Adrenal gland (tissue), 12 donors: ENCODE data around the gene COL4A5. TPM values are rescaled to one million over a fixed set of nuclear protein-coding genes. Genes with fewer than 3 reads are reported as not detected.

Experiments used
- DNase-seq, 7 donors: peaks; one replicate each; pipeline ENCODE4 v3.0.0-alpha.2; 2019 to 2020
- H3K27ac ChIP-seq, 5 donors: fragments of 200-600 bp; sonication (generic) in 4 of 5; 1 replicate in 3 of 5; 2 replicates in 2 of 5; pipeline versions ENCODE4 v1.5.1 to v1.8.0; 2016 to 2020; ENCODE audit warnings: mild to moderate bottlenecking in 1 of 5
- H3K27me3 ChIP-seq: fragments of 200-600 bp; 2 replicates; pipeline ENCODE4 v1.8.0; 2021
- H3K36me3 ChIP-seq, 2 donors: fragments of 200-600 bp; replicated peaks in 1 of 2; 1 replicate in 1 of 2; 2 replicates in 1 of 2; pipeline versions ENCODE4 v1.5.1 to v1.8.0; 2018 to 2022
- H3K4me1 ChIP-seq, 2 donors: fragments of 200-600 bp; replicated peaks in 1 of 2; 1 replicate in 1 of 2; 2 replicates in 1 of 2; pipeline versions ENCODE4 v1.5.1 to v1.8.0; 2018 to 2021
- H3K4me3 ChIP-seq, 4 donors: fragments of 200-600 bp; sonication (generic) in 3 of 4; one replicate each; pipeline ENCODE4 v1.5.1; 2016 to 2018
- H3K9me3 ChIP-seq, 3 donors: fragments of 200-600 bp; sonication (generic) in 1 of 3; replicated peaks in 1 of 3; 1 replicate in 2 of 3; 2 replicates in 1 of 3; pipeline versions ENCODE4 v1.5.1 to v1.8.0; 2016 to 2021
- POLR2A ChIP-seq, 2 donors: fragments of 450-650 bp; IDR thresholded peaks; one replicate each; pipeline ENCODE4 v1.6.1; 2017; ENCODE audit warnings: antibody characterized with exemption in 2 of 2, mild to moderate bottlenecking in 2 of 2, moderate library complexity in 1 of 2
- WGBS, 4 donors: extraction: QIAGEN DNeasy Blood & Tissue Kit in 2 of 4; methylation state at CpG; one replicate each; pipeline versions ENCODE4 v1.1.5 to v1.1.7; 2013 to 2017; 5-methylcytosine and 5-hydroxymethylcytosine counted together
- intact Hi-C, 2 donors: fragments of 100-400 bp; cut with DNase I; formaldehyde crosslinking; loops; one replicate each; pipeline versions ENCODE4 v1.14.1 to v1.15.0; 2022 to 2023
- polyA plus RNA-seq, 3 donors: library from polyadenylated mRNA; stranded (reverse); fragments of 200-250 nt in 2 of 3; fragments of 350-450 nt in 1 of 3; fragmentation: Illumina TruSeq in 1 of 3; extraction: RNeasy Lipid Tissue Mini Kit (QIAGEN cat#74804) in 1 of 3; gene quantifications; one replicate each; pipeline ENCODE4 v1.2.3, GENCODE V29; 2013 to 2014
- total RNA-seq, 9 donors: library from RNA; depleted of rRNA in 4 of 9; stranded (reverse); fragments of >200 nt in 4 of 9; fragments of 120-200 nt in 1 of 9; fragmentation: NEBNext Ultra II Directional in 1 of 9; extraction: Animal tissue kit (Norgen Biotek cat#: 25700) in 1 of 9; gene quantifications; one replicate each; pipeline versions ENCODE4 v1.1.0 to v1.2.4, GENCODE V29; 2013 to 2023
- TF ChIP-seq, protein P1 (sequence below), 6 experiments: fragments of 450-650 bp in 4 of 6; fragments of 200-600 bp in 2 of 6; sonication (generic) in 1 of 6; IDR thresholded peaks; 1 replicate in 5 of 6; 2 replicates in 1 of 6; pipeline versions ENCODE4 v1.5.1 to v1.8.0; 2016 to 2021; ENCODE audit warnings: antibody characterized with exemption in 6 of 6, mild to moderate bottlenecking in 2 of 6, moderate library complexity in 1 of 6
- donor health status: healthy with polysubstance abuse.
- donor health status: Bipolar disorder and iron deficiency.
- donor health status: DM: yes; HTN: yes; CAD: no.
- donor health status: DM: no; HTN: no; CAD: no.
- donor health status: DM: no; HTN: no; CAD: no.
- donor health status: DM: yes; HTN: yes; CAD: no.

The COL4A5 gene
- total and polyA plus RNA-seq, 12 donors, result 4.0 to 25.2 (median 12.6) TPM

DNA sequence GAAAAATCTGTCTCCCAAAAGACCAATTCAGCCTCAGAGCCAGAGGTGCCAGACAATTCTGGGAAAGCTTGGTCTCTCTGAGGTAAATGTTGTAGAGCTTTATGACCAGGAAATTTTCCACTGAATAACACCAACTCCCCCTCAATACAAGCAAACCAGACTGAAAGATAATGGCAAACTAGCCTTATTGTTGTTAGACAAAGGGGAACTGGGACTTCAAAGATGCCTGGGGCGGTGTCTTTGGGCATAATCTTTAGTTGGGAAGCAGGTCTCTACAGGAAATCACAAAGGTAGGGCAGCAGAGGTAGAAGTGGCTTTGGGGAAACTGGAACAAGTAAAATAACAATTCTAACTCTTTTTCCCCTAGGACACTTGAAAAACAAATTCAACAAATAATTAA, 13.4 kb upstream of the COL4A5 start:
- no peak for DNase-seq
- WGBS, 4 donors, result 40 to 81% (median 56%) methylated on average over 1 of the region's 1 CpG
- no peaks in the 10 kb centered on the region for H3K9me3 ChIP-seq
- H3K27me3 ChIP-seq, result peaks cover 9% of the 10 kb centered on the region
- no peak overlapping the region for H3K4me3 ChIP-seq
- TF ChIP-seq, protein P1, sequence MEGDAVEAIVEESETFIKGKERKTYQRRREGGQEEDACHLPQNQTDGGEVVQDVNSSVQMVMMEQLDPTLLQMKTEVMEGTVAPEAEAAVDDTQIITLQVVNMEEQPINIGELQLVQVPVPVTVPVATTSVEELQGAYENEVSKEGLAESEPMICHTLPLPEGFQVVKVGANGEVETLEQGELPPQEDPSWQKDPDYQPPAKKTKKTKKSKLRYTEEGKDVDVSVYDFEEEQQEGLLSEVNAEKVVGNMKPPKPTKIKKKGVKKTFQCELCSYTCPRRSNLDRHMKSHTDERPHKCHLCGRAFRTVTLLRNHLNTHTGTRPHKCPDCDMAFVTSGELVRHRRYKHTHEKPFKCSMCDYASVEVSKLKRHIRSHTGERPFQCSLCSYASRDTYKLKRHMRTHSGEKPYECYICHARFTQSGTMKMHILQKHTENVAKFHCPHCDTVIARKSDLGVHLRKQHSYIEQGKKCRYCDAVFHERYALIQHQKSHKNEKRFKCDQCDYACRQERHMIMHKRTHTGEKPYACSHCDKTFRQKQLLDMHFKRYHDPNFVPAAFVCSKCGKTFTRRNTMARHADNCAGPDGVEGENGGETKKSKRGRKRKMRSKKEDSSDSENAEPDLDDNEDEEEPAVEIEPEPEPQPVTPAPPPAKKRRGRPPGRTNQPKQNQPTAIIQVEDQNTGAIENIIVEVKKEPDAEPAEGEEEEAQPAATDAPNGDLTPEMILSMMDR (IDR thresholded peaks at IDR 0.05), result no peak
- TF ChIP-seq POLR2A (IDR thresholded peaks at IDR 0.05), result no peak
- intact Hi-C loops, result no loop called here
- no peaks in the 10 kb centered on the region for H3K36me3 ChIP-seq
- no peaks in the 10 kb centered on the region for H3K4me1 ChIP-seq
- H3K27ac ChIP-seq, result no peak overlapping the region

DNA sequence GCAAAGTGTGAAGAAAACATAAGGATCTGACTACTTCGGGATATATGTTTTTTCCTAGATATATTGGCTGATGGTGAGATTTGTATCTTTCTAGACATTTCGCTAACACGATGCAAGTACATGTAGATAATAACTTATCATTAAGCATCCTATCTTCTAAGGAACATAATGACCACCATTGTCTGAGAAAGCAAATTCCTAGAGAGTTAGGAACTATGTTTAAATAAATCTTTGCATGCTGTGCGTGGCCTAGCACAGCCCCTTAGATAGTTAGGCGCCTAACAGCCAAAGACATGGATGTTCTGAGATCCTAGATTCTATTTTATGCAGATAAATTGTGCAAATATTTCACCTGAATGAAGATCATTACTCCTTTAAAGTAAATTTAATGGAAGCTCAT, 4.4 kb upstream of the COL4A5 start:
- no peak for DNase-seq
- Histone ChIP-seq H3K4me1 (no peaks in the 10 kb centered on the region), H3K36me3 (no peaks in the 10 kb centered on the region), H3K9me3 (no peaks in the 10 kb centered on the region), H3K27me3 (peaks cover 30% of the 10 kb centered on the region), H3K4me3 (no peak overlapping the region), H3K27ac (no peak overlapping the region)
- 64 to 92% (median 78%) methylated on average over 5 of the region's 5 CpGs for WGBS, 4 donors
- TF ChIP-seq, protein P1 (IDR thresholded peaks at IDR 0.05), result no peak
- no peak for TF ChIP-seq POLR2A (IDR thresholded peaks at IDR 0.05)
- intact Hi-C loops, result no loop called here

DNA sequence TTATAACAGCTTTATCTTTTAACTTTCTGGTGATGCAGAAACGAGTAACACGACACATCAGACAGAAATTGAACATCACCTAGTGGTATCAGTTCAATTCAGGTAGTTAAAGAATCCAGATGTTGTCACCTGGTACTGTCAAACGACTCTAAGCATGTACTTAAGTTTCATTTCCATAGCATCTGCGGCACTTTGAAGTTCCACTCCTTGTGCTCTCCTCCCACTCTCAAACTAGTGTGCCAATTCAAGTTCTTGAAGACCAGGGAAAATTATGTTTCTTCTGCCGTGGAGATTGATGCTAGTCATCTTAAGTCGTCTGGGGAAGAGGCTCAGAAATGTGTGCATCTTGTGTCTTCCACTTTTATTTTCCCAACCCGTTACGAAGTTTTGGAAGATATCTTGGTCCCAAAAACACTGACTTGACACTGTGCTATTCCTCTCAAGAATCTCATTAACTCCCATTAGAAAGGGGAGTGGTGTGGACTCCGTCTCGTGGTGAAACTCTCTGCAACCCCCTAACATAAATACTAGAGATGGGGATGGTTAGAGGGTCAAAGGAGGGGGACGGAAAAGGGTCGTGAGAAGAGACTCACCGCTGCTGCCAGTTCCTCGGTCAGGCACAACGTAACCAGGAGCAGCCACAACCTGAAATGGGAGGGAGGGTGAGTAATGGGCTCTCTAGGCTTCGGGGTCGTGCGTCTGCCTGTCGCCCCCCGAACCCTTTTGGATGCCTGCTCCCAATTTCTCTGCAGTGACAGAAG, 2.1 kb upstream of the COL4A5 start:
- Histone ChIP-seq H3K4me3 (peak overlapping the region in 1 of 4 donors; percentile 50), H3K27ac (no peak overlapping the region), H3K27me3 (peaks cover 34% of the 10 kb centered on the region), H3K36me3 (no peaks in the 10 kb centered on the region), H3K4me1 (no peaks in the 10 kb centered on the region), H3K9me3 (no peaks in the 10 kb centered on the region)
- TF ChIP-seq, protein P1 (IDR thresholded peaks at IDR 0.05), result no peak
- DNase-seq, result no peak
- intact Hi-C loops, result no loop called here
- WGBS, 4 donors, result 21 to 33% (median 29%) methylated on average over 15 to 20 of the region's 20 CpGs

DNA sequence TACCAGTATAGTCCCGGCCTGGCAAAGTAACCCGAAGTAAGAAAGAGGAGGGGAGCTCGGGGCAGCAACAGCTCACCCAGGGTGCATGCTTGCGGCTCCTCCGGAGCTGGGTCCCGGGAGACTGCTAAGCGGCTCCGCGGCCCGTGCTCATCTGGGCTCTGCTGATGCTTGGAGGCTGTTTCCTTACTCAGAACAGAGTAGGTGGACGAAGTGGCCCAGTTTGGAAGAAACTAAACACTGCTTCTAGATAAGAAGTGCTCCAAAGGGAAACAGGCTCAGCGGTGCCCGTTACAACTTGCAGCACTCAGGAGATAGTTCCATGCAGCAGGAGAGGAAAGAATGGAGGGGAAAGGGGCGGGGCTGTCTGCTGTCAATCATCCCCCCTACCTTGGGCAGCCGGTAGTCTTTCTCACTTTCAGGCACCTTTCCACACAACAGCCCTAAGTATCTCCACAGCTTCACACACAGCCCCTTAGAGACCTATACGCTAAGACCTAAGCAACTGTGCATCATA, 1.5 kb upstream of the COL4A5 start, which contains the start of gene COL4A6:
Gene COL4A6, minus strand, starts transcription at position 313 of the 514 bp plus-strand sequence. Its CDS starts 226 bp downstream, at position 87.
- Histone ChIP-seq H3K4me1 (no peaks in the 10 kb centered on the region), H3K27me3 (peaks cover 31% of the 10 kb centered on the region), H3K27ac (no peak within 1 kb of the TSS), H3K36me3 (no peaks in the 10 kb centered on the region), H3K4me3 (peak within 1 kb of the TSS in 1 of 4 donors; percentile 50), H3K9me3 (no peaks in the 10 kb centered on the region)
- peak in 2 of 7 donors; percentile 1 to 7 for DNase-seq
- intact Hi-C loops, result no loop called here
- WGBS, 4 donors, result 12 to 67% (median 24%) methylated on average over 1 to 16 of the region's 16 CpGs
- TF ChIP-seq POLR2A (IDR thresholded peaks at IDR 0.05), result no peak
- TF ChIP-seq, protein P1 (IDR thresholded peaks at IDR 0.05), result no peak
